Measurements from ENCODE around the gene PRDX6. TPM values are rescaled to one million over a fixed set of nuclear protein-coding genes. Genes with fewer than 3 reads are reported as not detected.

Gene PRDX6
- total RNA-seq, 1 donor from 2014 or later = 155 TPM

DNA sequence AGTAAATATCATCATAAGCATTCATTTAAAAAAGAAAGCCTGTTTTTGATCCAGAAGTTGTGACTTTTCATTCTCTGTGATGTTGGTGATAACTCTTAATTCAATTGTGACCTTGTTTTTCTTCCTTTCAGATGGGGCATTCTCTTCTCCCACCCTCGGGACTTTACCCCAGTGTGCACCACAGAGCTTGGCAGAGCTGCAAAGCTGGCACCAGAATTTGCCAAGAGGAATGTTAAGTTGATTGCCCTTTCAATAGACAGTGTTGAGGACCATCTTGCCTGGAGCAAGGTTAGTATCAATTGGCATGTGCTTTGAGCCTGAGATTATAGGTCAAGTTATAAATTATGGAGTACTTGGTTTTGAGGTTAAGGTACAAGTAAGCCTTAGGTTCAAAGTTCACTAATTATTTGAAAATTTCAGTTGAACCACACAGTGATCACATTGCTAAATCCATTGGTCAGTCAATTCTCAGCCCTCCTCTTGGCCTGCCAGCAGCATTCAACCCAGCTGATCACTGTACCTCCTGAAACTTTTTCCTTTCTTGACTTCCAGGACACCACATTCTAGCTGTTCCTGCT is 4.1 kb downstream of the PRDX6 start:
- TF ChIP-seq, protein P1, sequence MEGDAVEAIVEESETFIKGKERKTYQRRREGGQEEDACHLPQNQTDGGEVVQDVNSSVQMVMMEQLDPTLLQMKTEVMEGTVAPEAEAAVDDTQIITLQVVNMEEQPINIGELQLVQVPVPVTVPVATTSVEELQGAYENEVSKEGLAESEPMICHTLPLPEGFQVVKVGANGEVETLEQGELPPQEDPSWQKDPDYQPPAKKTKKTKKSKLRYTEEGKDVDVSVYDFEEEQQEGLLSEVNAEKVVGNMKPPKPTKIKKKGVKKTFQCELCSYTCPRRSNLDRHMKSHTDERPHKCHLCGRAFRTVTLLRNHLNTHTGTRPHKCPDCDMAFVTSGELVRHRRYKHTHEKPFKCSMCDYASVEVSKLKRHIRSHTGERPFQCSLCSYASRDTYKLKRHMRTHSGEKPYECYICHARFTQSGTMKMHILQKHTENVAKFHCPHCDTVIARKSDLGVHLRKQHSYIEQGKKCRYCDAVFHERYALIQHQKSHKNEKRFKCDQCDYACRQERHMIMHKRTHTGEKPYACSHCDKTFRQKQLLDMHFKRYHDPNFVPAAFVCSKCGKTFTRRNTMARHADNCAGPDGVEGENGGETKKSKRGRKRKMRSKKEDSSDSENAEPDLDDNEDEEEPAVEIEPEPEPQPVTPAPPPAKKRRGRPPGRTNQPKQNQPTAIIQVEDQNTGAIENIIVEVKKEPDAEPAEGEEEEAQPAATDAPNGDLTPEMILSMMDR (IDR thresholded peaks at IDR 0.05) = no peak
- Mint-ChIP-seq H3K4me1 (ENCODE audit: low read depth) (peaks cover 25% of the 10 kb centered on the region), H3K36me3 (ENCODE audit: low read depth) (peaks cover 38% of the 10 kb centered on the region), H3K4me3 (ENCODE audit: unreplicated experiment) (no peak overlapping the region), H3K27me3 (ENCODE audit: low read depth) (no peaks in the 10 kb centered on the region), H3K9me3 (ENCODE audit: low read depth) (no peaks in the 10 kb centered on the region), H3K27ac (ENCODE audit: unreplicated experiment) (no peak overlapping the region)
- DNase-seq (ENCODE audit: low spot score) = no peak

DNA sequence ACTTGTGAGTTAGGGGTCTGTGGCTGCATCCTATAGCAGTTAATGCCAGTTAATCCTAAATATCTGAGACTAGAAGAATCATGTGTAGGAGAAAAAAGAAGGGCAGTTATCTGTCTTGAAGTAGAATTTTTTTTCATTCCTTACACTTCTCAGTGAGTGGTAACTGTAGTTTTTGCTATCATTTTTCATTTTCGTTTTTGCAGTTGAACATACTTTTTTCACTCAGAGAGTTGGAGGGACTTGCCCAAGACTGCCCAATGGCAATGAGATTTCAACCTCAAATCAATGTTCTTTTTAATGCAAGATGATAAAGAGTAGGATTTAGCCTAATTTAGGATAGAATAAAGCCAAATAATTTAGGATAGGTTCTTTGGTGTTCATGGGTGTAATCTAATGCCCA is 5.5 kb downstream of the PRDX6 start:
- H3K27ac Mint-ChIP-seq (ENCODE audit: unreplicated experiment) = no peak overlapping the region
- H3K9me3 Mint-ChIP-seq (ENCODE audit: low read depth) = no peaks in the 10 kb centered on the region
- no peaks in the 10 kb centered on the region for H3K27me3 Mint-ChIP-seq (ENCODE audit: low read depth)
- peaks cover 51% of the 10 kb centered on the region for H3K36me3 Mint-ChIP-seq (ENCODE audit: low read depth)
- TF ChIP-seq, protein P1 (IDR thresholded peaks at IDR 0.05) = no peak
- no peak overlapping the region for H3K4me3 Mint-ChIP-seq (ENCODE audit: unreplicated experiment)
- DNase-seq (ENCODE audit: low spot score) = no peak
- peaks cover 22% of the 10 kb centered on the region for H3K4me1 Mint-ChIP-seq (ENCODE audit: low read depth)

- no peak overlapping the region for H3K4me3 Mint-ChIP-seq (ENCODE audit: unreplicated experiment)
- H3K27ac Mint-ChIP-seq (ENCODE audit: unreplicated experiment) = no peak overlapping the region
- H3K27me3 Mint-ChIP-seq (ENCODE audit: low read depth) = no peaks in the 10 kb centered on the region
- DNase-seq (ENCODE audit: low spot score) = no peak
- peaks cover 64% of the 10 kb centered on the region for H3K36me3 Mint-ChIP-seq (ENCODE audit: low read depth)
- TF ChIP-seq, protein P1 (IDR thresholded peaks at IDR 0.05) = no peak
- H3K4me1 Mint-ChIP-seq (ENCODE audit: low read depth) = peaks cover 9% of the 10 kb centered on the region
- H3K9me3 Mint-ChIP-seq (ENCODE audit: low read depth) = no peaks in the 10 kb centered on the region
Observed at GRCh38 chr1:173484276-173484675, 7.1 kb downstream of the PRDX6 start.

DNA sequence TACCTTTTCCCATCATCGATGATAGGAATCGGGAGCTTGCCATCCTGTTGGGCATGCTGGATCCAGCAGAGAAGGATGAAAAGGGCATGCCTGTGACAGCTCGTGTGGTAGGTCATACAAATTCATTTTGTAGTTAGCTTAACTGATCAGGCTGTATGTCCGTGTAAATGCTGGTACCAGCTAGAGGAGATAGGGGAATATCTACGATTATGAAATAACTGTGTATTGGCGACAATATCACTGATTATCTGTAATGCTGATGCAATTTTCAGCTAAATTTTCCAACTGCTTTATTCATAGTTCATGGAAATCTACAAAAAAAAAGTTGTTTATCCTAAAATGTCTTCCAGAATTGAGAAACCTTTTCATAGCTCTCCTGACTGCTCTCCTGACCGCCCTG is 8.3 kb downstream of the PRDX6 start:
- TF ChIP-seq, protein P1 (IDR thresholded peaks at IDR 0.05) = no peak
- Mint-ChIP-seq H3K27ac (ENCODE audit: unreplicated experiment) (no peak overlapping the region), H3K27me3 (ENCODE audit: low read depth) (no peaks in the 10 kb centered on the region), H3K36me3 (ENCODE audit: low read depth) (peaks cover 63% of the 10 kb centered on the region), H3K4me1 (ENCODE audit: low read depth) (no peaks in the 10 kb centered on the region), H3K4me3 (ENCODE audit: unreplicated experiment) (no peak overlapping the region), H3K9me3 (ENCODE audit: low read depth) (no peaks in the 10 kb centered on the region)
- DNase-seq (ENCODE audit: low spot score) = no peak

DNA sequence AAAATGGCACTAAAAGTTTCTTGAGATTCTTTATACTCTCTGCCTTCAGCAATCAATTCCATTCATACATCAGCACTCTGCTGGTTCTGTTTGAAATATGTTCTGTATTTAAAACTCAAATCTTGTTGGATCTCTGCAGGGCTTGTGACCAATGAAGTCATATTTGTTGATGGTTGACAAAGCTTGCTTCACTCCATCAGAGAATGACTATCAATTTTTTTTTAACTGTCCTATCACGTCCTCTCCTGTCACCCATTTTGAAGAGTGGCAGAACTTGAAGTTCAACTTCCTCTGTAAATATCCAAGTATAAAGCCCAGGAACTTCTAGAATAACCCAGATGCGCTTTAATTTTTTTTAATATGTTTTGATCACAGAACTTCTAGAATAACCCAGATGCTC is 10.9 kb downstream of the PRDX6 start:
- DNase-seq (ENCODE audit: low spot score) = no peak
- TF ChIP-seq, protein P1 (IDR thresholded peaks at IDR 0.05) = no peak
- no peaks in the 10 kb centered on the region for H3K4me1 Mint-ChIP-seq (ENCODE audit: low read depth)
- H3K4me3 Mint-ChIP-seq (ENCODE audit: unreplicated experiment) = no peak overlapping the region
- peaks cover 3% of the 10 kb centered on the region for H3K9me3 Mint-ChIP-seq (ENCODE audit: low read depth)
- H3K27me3 Mint-ChIP-seq (ENCODE audit: low read depth) = no peaks in the 10 kb centered on the region
- H3K36me3 Mint-ChIP-seq (ENCODE audit: low read depth) = peaks cover 47% of the 10 kb centered on the region
- no peak overlapping the region for H3K27ac Mint-ChIP-seq (ENCODE audit: unreplicated experiment)

Measured in chondrocyte (in vitro differentiated cells).